Right lobe of liver (tissue), 6 donors: ENCODE measurements around the gene FAM181A. TPM values are rescaled to one million over a fixed set of nuclear protein-coding genes. Genes with fewer than 3 reads are reported as not detected.
A peak's percentile ranks its signal among the peaks of the same experiment; 100 is the strongest.

Experiments used
- ATAC-seq, 4 donors: fragments of 200-7000 bp; cut with Tn5 transposase; one replicate each; pipeline ENCODE4 v1.9.1; 2020; ENCODE audit warnings: mild to moderate bottlenecking in 4 of 4, moderate library complexity in 4 of 4
- DNase-seq, 3 donors: peaks; one replicate each; pipeline ENCODE4 v3.0.0-alpha.2; 2020
- H3K27ac ChIP-seq, 3 donors: fragments of 200-600 bp; one replicate each; pipeline ENCODE4 v1.8.0; 2022
- H3K27me3 ChIP-seq, 2 donors: fragments of 200-600 bp; one replicate each; pipeline ENCODE4 v1.8.0; 2022
- H3K36me3 ChIP-seq, 4 donors: fragments of 200-600 bp; sonication (generic) in 1 of 4; one replicate each; pipeline versions ENCODE4 v1.5.1 to v1.8.0; 2017 to 2022; ENCODE audit warnings: control low read depth in 1 of 4
- H3K4me1 ChIP-seq, 4 donors: fragments of 200-600 bp; sonication (generic) in 1 of 4; one replicate each; pipeline versions ENCODE4 v1.5.1 to v1.8.0; 2017 to 2022; ENCODE audit warnings: control low read depth in 1 of 4
- H3K4me3 ChIP-seq, 3 donors: fragments of 200-600 bp; one replicate each; pipeline ENCODE4 v1.8.0; 2022
- H3K9me3 ChIP-seq, 4 donors: fragments of 200-600 bp; sonication (generic) in 1 of 4; one replicate each; pipeline versions ENCODE4 v1.5.1 to v1.8.0; 2017 to 2022; ENCODE audit warnings: control low read depth in 1 of 4
- POLR2A ChIP-seq: fragments of 450-650 bp; IDR thresholded peaks from one replicate; pipeline ENCODE4 v1.6.1; 2017; ENCODE audit warnings: antibody characterized with exemption, mild to moderate bottlenecking
- WGBS: methylation state at CpG from one replicate; pipeline ENCODE4 v1.1.6; 2018; ENCODE audit warnings: low coverage, low lambda C conversion rate; ENCODE audit not compliant: insufficient coverage; ENCODE audit errors: missing lambda C conversion rate; 5-methylcytosine and 5-hydroxymethylcytosine counted together
- intact Hi-C, 2 donors: fragments of 100-400 bp; cut with DNase I; formaldehyde crosslinking; loops; one replicate each; pipeline versions ENCODE4 v1.11.2 to v1.14.1; 2022
- total RNA-seq, 6 experiments: library from RNA; depleted of rRNA in 2 of 6; stranded (reverse); fragments of >200 nt in 2 of 6; fragmentation: NEBNext Ultra II Directional in 3 of 6; extraction: Animal tissue kit (Norgen Biotek cat#: 25700) in 3 of 6; gene quantifications; one replicate each; pipeline versions ENCODE4 v1.1.0 to v1.2.4, GENCODE V29; 2016 to 2023
- TF ChIP-seq, protein P1 (sequence below), 4 donors: fragments of 200-600 bp in 3 of 4; fragments of 450-650 bp in 1 of 4; IDR thresholded peaks; one replicate each; pipeline versions ENCODE4 v1.5.1 to v1.8.0; 2016 to 2022; ENCODE audit warnings: antibody characterized with exemption in 4 of 4, mild to moderate bottlenecking in 2 of 4
- donor health status: DM: no; HTN: yes; CAD: no.
- donor health status: DM: no; HTN: no; CAD: no.
- donor health status: DM: no; HTN: no; CAD: no.
- donor health status: DM: no; HTN: yes; CAD: no.
- donor health status: DM: no; HTN: yes; CAD: no.

FAM181A gene
- total RNA-seq, 6 experiments from 2014 or later: not detected

DNA sequence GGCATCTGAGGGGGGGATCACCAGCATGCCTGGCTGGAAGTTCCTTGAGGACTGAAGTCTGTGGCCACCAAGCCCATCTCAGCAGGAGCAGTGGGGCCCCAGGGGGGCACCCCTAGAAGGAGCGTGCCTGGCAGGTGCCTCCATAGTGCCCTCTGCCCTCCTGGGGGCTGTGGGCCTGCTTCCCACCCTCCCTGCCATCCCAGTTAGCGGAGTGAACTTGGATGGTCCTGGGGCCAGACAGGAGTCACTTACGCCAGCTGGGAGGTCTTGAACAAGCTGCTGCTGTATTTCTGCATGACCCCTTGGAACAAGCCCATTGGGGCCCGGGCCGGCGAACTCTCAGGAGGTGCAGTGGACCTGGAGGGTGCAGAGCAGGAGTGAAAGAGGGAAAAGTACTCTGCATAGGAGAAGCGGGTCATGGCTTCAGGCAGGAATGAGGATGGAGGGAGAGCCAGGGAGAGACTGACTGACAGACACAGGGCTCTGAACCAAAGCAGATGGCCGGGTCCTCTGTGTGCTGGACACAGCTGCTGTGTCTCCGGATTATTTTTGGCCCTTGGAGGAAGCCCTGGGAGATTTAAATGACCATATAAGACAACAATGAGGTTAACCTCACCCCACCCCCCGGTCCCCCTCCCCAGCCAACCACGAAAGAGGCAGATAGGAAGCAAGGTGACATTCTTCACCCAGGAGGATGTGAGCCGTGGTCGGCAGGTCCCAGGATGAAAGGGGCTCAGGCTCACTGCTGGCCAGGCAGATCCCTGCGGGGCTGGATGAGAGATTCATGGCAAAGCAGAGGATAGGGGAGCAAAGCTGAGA is 29.6 kb downstream of the FAM181A start:
- DNase-seq: peak in 1 of 3 donors; percentile 29
- H3K4me3 ChIP-seq: no peak overlapping the region
- H3K36me3 ChIP-seq: no peaks in the 10 kb centered on the region
- no peak for TF ChIP-seq POLR2A
- TF ChIP-seq, protein P1, sequence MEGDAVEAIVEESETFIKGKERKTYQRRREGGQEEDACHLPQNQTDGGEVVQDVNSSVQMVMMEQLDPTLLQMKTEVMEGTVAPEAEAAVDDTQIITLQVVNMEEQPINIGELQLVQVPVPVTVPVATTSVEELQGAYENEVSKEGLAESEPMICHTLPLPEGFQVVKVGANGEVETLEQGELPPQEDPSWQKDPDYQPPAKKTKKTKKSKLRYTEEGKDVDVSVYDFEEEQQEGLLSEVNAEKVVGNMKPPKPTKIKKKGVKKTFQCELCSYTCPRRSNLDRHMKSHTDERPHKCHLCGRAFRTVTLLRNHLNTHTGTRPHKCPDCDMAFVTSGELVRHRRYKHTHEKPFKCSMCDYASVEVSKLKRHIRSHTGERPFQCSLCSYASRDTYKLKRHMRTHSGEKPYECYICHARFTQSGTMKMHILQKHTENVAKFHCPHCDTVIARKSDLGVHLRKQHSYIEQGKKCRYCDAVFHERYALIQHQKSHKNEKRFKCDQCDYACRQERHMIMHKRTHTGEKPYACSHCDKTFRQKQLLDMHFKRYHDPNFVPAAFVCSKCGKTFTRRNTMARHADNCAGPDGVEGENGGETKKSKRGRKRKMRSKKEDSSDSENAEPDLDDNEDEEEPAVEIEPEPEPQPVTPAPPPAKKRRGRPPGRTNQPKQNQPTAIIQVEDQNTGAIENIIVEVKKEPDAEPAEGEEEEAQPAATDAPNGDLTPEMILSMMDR (IDR thresholded peaks at IDR 0.05): no peak
- H3K4me1 ChIP-seq: peaks cover 0 to 5% (median 0%) of the 10 kb centered on the region in 4 donors
- intact Hi-C loops: no loop called here
- no peak for ATAC-seq
- WGBS: 44% methylated on average over 4 of the region's 14 CpGs
- no peaks in the 10 kb centered on the region for H3K27me3 ChIP-seq
- no peak overlapping the region for H3K27ac ChIP-seq
- no peaks in the 10 kb centered on the region for H3K9me3 ChIP-seq

DNA sequence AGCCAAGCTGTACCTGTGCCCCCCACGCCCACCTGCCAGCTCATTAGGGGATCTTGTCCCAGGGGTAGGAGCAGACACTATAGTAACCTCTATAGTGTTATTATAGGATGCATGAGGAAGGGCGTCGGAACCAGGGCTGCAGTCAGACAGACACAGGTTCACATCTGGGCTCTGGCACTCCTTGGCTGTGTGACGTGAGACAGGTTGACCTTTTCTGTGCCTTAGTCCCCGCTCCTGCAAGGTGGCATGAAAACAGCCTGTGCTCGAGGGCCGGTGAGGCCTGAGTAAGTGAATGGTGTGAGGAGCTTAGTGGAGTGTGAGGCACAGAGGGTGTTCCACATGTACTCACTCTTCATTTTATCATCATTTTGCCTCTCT is 30.2 kb downstream of the FAM181A start:
- DNase-seq: no peak
- H3K4me1 ChIP-seq: peaks cover 0 to 5% (median 0%) of the 10 kb centered on the region in 4 donors
- TF ChIP-seq, protein P1 (IDR thresholded peaks at IDR 0.05): no peak
- no peak for TF ChIP-seq POLR2A
- H3K27me3 ChIP-seq: no peaks in the 10 kb centered on the region
- intact Hi-C loops: no loop called here
- no peak overlapping the region for H3K4me3 ChIP-seq
- no peaks in the 10 kb centered on the region for H3K9me3 ChIP-seq
- no peaks in the 10 kb centered on the region for H3K36me3 ChIP-seq
- WGBS: 60% methylated on average over 2 of the region's 7 CpGs
- ATAC-seq: no peak
- no peak overlapping the region for H3K27ac ChIP-seq

DNA sequence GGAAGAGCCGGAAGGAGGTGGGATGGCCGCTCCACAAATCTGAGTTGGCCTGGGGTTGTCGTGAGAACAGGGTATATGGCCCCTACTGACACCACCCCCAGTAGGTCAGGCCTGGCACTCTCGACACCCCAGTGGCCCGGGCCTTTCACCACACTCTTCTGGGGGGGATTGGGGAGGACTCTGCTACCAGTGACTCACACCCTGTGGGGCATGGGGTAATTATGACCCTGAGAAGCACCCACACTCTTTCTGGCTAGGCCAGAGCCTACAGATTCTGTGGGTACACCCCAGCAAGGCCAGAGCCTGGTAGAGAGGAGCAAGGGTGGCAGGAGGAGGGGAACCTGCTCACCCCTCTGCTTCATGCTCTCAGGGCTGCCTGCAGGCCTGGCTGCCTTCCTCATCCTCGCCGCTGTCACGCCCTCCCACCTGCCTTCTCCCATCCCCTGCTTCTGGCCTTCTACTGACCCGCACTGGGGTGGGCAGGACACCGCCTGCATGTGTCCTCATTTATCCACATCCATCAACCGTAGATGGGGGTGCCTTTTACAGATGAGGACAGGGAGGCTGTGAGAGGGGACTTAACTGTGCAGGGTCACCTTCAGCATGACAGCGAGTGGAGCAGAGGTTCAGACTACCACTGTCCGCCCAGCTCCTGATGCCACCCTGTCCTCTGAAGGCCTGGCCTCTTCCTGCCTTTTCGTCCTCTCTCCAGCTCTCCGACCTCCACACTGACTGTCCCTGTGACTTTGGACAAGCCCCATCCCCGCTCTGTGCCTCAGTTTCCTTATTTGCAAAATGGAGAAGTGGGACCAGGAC is 30.8 kb downstream of the FAM181A start:
- 99% methylated on average over 10 of the region's 16 CpGs for WGBS
- Histone ChIP-seq H3K36me3 (no peaks in the 10 kb centered on the region), H3K27me3 (no peaks in the 10 kb centered on the region), H3K4me1 (peaks cover 0 to 5% (median 0%) of the 10 kb centered on the region in 4 donors), H3K27ac (no peak overlapping the region), H3K4me3 (no peak overlapping the region), H3K9me3 (no peaks in the 10 kb centered on the region)
- intact Hi-C loops: no loop called here
- ATAC-seq (no peak), DNase-seq (peak in 1 of 3 donors; percentile 41)
- no peak for TF ChIP-seq POLR2A
- TF ChIP-seq, protein P1 (IDR thresholded peaks at IDR 0.05): no peak

DNA sequence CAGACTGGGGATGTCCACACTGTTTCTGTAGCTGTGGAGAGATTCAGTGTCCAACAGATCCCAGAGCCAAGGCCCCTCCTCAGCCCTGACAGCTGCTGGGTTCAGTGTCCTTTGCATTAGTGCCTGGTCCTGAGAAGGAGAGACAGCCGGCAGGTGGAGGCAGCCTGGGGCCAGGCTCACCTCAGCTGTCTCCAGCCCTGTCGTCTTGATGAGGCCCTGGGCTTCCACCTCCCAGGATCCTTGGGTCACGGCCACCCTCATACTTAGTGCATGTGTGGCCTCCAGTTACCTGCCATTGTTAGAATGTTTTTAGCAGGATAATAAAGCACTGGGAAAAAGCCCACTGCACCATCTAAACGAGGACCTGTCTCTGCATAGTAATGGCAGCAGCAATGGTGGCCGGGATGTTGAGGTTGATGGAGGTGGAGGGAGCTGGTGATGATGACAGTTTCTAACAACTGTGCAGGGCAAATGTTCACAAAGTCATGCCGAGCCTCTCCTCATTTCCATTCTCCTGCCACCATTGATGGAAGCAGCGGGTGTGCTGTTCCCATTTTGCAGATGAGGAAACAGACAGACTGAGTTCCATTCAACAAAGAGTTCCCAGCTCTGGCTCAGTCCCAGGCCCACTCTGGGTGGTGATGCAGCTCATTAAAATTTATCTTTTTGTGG is 31.6 kb downstream of the FAM181A start:
- intact Hi-C loops: no loop called here
- ATAC-seq: no peak
- H3K4me1 ChIP-seq: peaks cover 0 to 5% (median 0%) of the 10 kb centered on the region in 4 donors

More for the DNA sequence above, 31.6 kb downstream of the FAM181A start:
- WGBS: 82% methylated on average over 5 of the region's 7 CpGs
- Histone ChIP-seq H3K27me3 (no peaks in the 10 kb centered on the region), H3K27ac (no peak overlapping the region), H3K36me3 (no peaks in the 10 kb centered on the region), H3K4me3 (no peak overlapping the region), H3K9me3 (no peaks in the 10 kb centered on the region)
- TF ChIP-seq, protein P1 (IDR thresholded peaks at IDR 0.05): no peak
- TF ChIP-seq POLR2A: no peak
- DNase-seq: no peak
